KBM-7 (cell line): ENCODE results near the gene CDKL1.
A peak's percentile ranks its signal among the peaks of the same experiment; 100 is the strongest.

Experiments used
- DNase-seq: peaks from one replicate; pipeline ENCODE4 v3.0.0-alpha.2; 2015
- in situ Hi-C: fragments of 300-500 bp; cut with MboI; formaldehyde crosslinking; loops from 2 replicates; pipeline ENCODE4 v1.14.3; 2020; ENCODE audit warnings: low sequenced_read_pairs, low pct_unique_long_range_greater_than_20kb, mixed read lengths

The CDKL1 gene

DNA sequence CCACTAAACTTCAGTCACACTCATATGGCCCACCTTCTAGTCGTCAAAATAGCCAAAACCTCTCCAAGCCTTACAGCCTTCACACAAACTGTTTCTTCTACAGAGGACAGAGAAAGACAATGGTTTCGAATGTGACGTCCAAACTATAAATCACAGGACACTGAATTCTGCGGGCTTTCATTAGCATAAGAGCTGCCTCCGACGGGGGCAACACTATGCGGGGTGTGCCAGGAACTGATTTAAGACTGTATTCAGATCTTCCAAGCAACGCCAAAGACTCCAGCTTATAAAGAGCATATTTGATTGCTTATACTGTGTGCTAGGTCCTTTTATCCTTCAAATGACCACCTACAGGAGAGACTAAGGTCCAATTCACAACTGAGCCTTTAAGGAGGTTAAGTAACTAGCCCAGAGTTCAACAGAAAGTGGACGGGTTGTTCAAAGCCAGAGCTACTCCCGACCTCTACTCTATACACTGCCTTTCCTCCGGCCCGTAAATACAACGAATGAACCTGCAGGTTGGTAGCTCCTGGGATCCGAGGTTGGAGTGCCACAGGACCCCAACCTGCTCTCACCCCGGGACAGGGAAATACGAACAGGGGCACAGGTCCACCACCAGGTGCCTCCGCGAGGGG, 85.2 kb downstream of the CDKL1 start:
- DNase-seq, result no peak
- in situ Hi-C loops, result no loop called here

DNA sequence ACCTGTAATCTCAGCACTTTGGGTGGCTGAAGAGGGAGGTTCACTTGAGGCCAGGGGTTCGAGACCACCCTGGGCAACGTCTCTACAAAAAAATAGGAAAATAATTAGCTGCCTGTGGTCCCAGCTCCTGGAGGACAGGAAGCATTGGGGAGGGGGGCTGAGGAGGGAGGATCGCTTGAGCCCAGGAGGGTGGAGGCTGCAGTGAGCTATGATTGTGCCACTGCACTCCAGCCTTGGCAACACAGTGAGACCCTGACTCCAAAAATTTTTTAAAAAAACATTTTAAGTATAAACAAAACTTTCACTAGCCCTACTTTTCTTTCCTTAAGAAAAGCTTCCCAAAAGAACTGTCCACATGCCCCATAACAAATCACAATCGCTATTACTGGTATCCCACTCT, 86.2 kb downstream of the CDKL1 start:
- DNase-seq, result no peak
- in situ Hi-C loops, result no loop called here

DNA sequence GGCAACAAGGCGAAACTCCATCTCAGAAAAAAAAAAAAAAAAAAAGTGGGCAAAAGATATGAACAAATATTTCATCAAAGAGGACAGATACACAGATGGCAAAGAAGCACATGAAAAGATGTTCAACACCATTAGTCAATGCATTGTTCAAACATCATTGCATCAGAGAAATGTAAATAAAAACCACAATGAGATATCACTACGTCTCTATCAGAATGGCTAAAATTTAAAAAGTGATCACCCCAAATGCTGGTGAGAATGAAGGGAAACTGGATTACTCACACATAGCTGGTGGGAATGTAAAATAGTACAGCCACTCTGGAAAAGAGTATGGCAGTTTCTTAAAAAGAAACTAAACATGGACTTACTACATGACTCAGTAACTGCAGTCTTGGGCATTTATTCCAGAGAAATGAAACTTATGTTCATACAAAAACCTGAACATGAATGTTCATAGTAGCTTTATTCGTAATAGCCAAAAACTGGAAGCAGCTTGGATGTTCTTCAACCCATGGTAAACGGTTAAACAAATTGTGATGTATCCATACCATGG, 88.2 kb downstream of the CDKL1 start:
- in situ Hi-C loops, result no loop called here
- no peak for DNase-seq

DNA sequence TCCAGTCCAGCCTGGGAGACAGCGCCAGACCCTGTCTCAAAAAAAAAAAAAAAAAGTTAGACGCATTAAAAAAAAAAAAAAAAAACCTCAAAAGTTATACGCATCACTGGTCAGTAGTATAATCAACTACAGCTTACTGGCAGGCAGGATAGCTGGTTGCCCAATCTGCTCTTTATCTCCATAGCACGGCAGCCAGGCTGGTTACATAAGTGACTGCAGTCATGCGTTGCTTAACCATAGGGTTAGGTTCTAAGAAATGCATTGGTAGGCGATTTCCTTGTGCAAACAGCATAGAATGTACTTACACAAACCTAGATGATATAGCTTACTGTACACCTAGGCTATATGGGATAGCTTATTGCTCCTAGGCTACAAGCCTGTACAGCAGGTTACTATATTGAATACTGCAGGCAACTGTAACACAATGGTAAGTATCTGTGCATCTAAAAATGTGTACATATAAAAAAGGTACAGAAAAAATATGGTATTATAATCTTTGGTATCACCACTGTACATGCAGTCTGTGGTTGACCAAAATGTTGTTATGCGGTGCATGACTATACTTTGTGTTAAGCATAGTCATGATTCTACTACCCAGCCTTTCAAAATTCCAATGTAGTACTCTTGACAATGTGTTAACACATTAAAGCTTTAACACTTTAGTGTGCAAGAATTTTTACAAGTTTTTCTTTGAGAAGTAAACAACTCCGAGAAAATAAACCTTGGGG, 92.8 kb downstream of the CDKL1 start:
- peak; percentile 88 for DNase-seq

DNA sequence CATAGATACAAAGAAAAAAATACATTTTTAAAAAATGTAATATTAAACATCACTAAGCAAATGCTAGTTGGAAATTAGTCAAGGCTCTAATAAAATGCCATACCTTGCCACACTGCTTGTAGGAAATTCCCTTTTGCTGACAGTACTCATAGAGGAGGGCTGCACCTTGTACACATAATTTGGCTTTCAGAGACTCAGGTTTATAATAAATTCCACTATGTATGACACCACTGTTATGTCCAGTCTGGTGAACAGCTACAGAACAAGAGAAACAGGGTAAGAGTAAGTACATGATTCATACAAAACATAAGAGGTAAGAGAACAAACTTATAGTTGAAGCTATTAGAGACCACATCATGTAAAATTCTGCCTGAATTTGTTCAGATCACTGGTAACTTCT, 94.8 kb downstream of the CDKL1 start:
- no peak for DNase-seq
- in situ Hi-C loops, result no loop called here

More for the DNA sequence above, 92.8 kb downstream of the CDKL1 start:
- in situ Hi-C loops, result no loop called here

DNA sequence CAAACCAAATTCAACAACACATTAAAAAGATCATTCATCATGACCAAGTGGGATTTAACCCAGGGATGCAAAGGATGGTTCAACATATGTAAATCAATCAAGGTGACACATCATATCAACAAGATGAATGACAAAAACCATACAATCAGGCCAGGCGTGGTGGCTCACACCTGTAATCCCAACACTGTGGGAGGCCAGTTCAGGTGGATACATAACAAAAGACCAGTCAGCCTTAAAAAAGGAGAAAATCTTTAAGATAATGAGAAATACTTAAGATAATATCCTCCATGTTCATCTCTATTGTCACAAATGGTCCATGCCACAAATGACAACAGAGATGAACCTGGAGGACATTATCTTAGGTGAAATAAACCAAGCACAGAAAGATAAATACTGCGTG, 97.1 kb downstream of the CDKL1 start:
- in situ Hi-C loops, result no loop called here
- no peak for DNase-seq

DNA sequence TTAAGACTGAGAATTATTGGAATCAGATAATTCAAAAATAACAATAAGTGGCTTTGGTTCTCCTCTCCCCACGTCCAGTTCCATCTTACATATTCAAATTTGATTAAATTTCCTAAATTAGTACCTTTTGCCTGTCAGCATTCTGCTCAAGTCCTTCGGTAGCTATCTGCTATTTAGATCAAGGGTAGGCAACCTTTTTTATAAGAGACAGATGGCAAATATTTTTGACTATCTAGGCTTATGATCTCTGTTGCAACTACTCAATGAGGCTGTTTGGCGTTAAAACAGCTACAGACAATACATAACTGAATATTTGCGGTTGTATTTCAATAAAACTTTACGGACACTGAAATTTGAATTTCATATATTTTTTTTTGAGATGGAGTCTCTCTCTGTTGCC, 106.4 kb downstream of the CDKL1 start:
- in situ Hi-C loops, result no loop called here
- DNase-seq, result no peak

DNA sequence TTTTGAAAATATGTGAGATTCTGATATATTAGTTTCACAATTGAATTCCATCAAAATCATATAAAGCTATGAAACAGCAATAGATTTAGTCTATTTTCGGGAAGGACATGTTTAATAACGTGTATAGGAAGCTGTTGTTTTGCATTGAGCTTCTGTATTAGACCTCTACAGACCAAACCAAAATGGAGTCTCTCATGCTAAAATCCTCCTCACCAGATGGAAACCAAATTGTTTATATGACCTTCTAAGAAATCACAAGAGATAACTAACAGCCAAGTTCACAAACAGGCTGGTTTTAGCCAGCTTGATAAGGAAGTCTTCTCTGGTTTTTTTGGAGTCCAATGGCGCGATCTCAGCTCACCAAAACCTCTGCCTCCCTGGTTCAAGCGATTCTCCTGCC, 108.5 kb downstream of the CDKL1 start:
- DNase-seq, result no peak
- in situ Hi-C loops, result no loop called here

DNA sequence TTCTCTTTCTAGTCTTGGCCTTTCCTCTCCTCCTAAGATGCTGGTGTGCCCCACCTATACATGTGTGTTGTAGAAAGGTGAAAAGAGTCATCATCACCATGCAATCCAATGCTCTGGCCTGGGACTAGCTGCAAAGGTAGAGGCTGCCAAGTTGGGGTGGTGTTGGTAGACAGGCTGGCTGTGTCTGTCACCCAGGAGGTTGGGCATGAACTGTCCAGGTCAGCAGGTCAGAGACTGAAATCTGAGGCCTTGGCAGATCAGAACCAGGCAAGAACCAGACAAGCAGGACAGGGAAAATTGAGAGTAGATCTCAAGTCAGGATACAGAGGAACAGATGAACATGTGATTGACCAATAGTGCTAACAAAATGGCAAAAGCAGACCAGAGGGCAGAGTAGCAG, 110.8 kb downstream of the CDKL1 start:
- no peak for DNase-seq
- in situ Hi-C loops, result no loop called here
